ENCODE data around the gene MFSD1.

Gene MFSD1

GRCh38 chr3:158775426-158776410 lies 26.1 kb upstream of the MFSD1 start:
- in situ Hi-C loops (cut with HindIII; ENCODE audit: low sequenced_read_pairs) = loop anchor here (25.0 kb wide), 1 partner anchor 113 kb away; the partner anchor contains the start of gene LXN

GRCh38 chr3:158776531-158776930 lies 25.3 kb upstream of the MFSD1 start:
- in situ Hi-C loops (cut with HindIII; ENCODE audit: low sequenced_read_pairs) = loop anchor here (25.0 kb wide), 1 partner anchor 114 kb away; the partner anchor contains the start of gene LXN

- in situ Hi-C loops (cut with HindIII; ENCODE audit: low sequenced_read_pairs) = loop anchor here (25.0 kb wide), 1 partner anchor 115 kb away; the partner anchor contains the start of gene LXN
Observed at GRCh38 chr3:158777161-158777873, 24.5 kb upstream of the MFSD1 start.

- in situ Hi-C loops (cut with HindIII; ENCODE audit: low sequenced_read_pairs) = loop anchor here (25.0 kb wide), 1 partner anchor 118 kb away; the partner anchor contains the start of gene LXN
Observed at GRCh38 chr3:158780766-158781165, 21.1 kb upstream of the MFSD1 start.

GRCh38 chr3:158781191-158781590 lies 20.7 kb upstream of the MFSD1 start:
- in situ Hi-C loops (cut with HindIII; ENCODE audit: low sequenced_read_pairs) = loop anchor here (25.0 kb wide), 1 partner anchor 119 kb away; the partner anchor contains the start of gene LXN

GRCh38 chr3:158781849-158782248 lies 20.0 kb upstream of the MFSD1 start:
- in situ Hi-C loops (cut with HindIII; ENCODE audit: low sequenced_read_pairs) = loop anchor here (25.0 kb wide), 1 partner anchor 120 kb away; the partner anchor contains the start of gene LXN

- in situ Hi-C loops (cut with HindIII; ENCODE audit: low sequenced_read_pairs) = loop anchor here (25.0 kb wide), 1 partner anchor 120 kb away; the partner anchor contains the start of gene LXN
Observed at GRCh38 chr3:158782283-158782989, 19.4 kb upstream of the MFSD1 start.

GRCh38 chr3:158783051-158783450 lies 18.8 kb upstream of the MFSD1 start:
- in situ Hi-C loops (cut with HindIII; ENCODE audit: low sequenced_read_pairs) = loop anchor here (25.0 kb wide), 1 partner anchor 121 kb away; the partner anchor contains the start of gene LXN

- in situ Hi-C loops (cut with HindIII; ENCODE audit: low sequenced_read_pairs) = loop anchor here (25.0 kb wide), 1 partner anchor 124 kb away; the partner anchor contains the start of gene LXN
Observed at GRCh38 chr3:158785972-158786371, 15.9 kb upstream of the MFSD1 start.

GRCh38 chr3:158788446-158788845 lies 13.4 kb upstream of the MFSD1 start:
- in situ Hi-C loops (cut with HindIII; ENCODE audit: low sequenced_read_pairs) = loop anchor here (25.0 kb wide), 1 partner anchor 126 kb away; the partner anchor contains the start of gene LXN

- in situ Hi-C loops (cut with HindIII; ENCODE audit: low sequenced_read_pairs) = loop anchor here (25.0 kb wide), 1 partner anchor 127 kb away; the partner anchor contains the start of gene LXN
Observed at GRCh38 chr3:158789592-158789991, 12.3 kb upstream of the MFSD1 start.

GRCh38 chr3:158790901-158791589 lies 10.8 kb upstream of the MFSD1 start:
- in situ Hi-C loops (cut with HindIII; ENCODE audit: low sequenced_read_pairs) = loop anchor here (25.0 kb wide), 1 partner anchor 129 kb away; the partner anchor contains the start of gene LXN

GRCh38 chr3:158791590-158791920 lies 10.3 kb upstream of the MFSD1 start:
- in situ Hi-C loops (cut with HindIII; ENCODE audit: low sequenced_read_pairs) = loop anchor here (25.0 kb wide), 1 partner anchor 129 kb away; the partner anchor contains the start of gene LXN

GRCh38 chr3:158792709-158793108 lies 9.1 kb upstream of the MFSD1 start:
- in situ Hi-C loops (cut with HindIII; ENCODE audit: low sequenced_read_pairs) = loop anchor here (25.0 kb wide), 1 partner anchor 130 kb away; the partner anchor contains the start of gene LXN

- in situ Hi-C loops (cut with HindIII; ENCODE audit: low sequenced_read_pairs) = loop anchor here (25.0 kb wide), 1 partner anchor 132 kb away; the partner anchor contains the start of gene LXN
Observed at GRCh38 chr3:158794206-158794605, 7.6 kb upstream of the MFSD1 start.

GRCh38 chr3:158794936-158795518 lies 6.8 kb upstream of the MFSD1 start:
- in situ Hi-C loops (cut with HindIII; ENCODE audit: low sequenced_read_pairs) = loop anchor here (25.0 kb wide), 1 partner anchor 133 kb away; the partner anchor contains the start of gene LXN

- in situ Hi-C loops (cut with HindIII; ENCODE audit: low sequenced_read_pairs) = no loop called here
Observed at GRCh38 chr3:158801201-158801600, 653 bp upstream of the MFSD1 start.

GRCh38 chr3:158802409-158803268 lies 785 bp downstream of the MFSD1 start:
- in situ Hi-C loops (cut with HindIII; ENCODE audit: low sequenced_read_pairs) = no loop called here

All from DLD1 (cell line).